Rectal smooth muscle tissue (tissue), 1 donor: ENCODE measurements around the gene IGHMBP2.

ENCODE experiments used
- H3K27ac ChIP-seq: one replicate; pipeline ENCODE4 v1.7.0; 2013; ENCODE audit warnings: low read depth, low read length, inconsistent platforms
- H3K27me3 ChIP-seq: one replicate; pipeline ENCODE4 v1.7.0; 2013; ENCODE audit warnings: low read length; ENCODE audit not compliant: control insufficient read depth, insufficient read depth
- H3K36me3 ChIP-seq: one replicate; pipeline ENCODE4 v1.7.0; 2013; ENCODE audit warnings: low read length; ENCODE audit not compliant: control insufficient read depth, insufficient read depth
- H3K4me1 ChIP-seq: one replicate; pipeline ENCODE4 v1.7.0; 2013; ENCODE audit warnings: low read length; ENCODE audit not compliant: control insufficient read depth, insufficient read depth
- H3K4me3 ChIP-seq: one replicate; pipeline ENCODE4 v1.7.0; 2013; ENCODE audit warnings: low read length
- H3K9ac ChIP-seq: one replicate; pipeline ENCODE4 v1.7.0; 2013; ENCODE audit warnings: low read length

The IGHMBP2 gene

DNA sequence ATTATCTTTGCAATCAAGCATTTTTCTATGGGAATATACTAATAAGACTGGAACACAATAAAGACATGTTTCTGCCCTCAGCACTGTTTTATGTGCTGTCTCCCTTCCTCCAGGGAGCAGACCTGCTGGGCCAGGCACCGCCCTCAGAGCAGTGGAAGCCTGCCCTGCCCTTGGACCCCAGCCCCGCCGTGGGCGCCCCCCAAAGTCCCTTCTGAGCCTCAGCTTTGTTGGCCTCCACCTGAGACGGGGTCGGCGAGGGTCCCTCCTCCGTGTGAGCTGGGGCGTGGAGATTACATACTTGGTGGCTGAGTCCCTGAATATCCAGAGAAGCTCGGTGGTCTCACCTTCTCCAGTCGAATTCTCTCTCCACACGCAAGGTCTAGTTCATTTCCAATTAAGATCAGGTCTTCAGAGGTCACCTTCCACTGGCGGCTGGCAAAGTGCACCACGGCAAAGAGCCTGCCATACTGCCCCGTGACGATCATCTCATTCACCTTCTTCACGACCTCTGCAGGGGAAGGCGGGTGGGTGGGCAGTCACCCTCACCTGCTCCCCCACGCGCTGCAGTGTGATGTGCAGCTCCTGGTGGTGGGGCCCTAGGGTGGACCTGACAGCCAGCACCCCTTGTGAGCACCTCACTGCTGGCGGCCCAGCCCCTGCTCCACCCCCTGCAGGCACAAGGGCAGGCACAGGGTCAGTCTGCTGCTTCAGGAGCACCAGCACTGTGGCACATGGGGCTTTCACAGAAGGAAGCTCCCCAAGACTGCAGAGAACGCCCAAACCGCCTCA lies 7.3 kb upstream of the IGHMBP2 start:
- Histone ChIP-seq H3K27ac (no peak overlapping the region), H3K4me1 (peaks cover under 1% of the 10 kb centered on the region), H3K4me3 (no peak overlapping the region), H3K27me3 (no peaks in the 10 kb centered on the region), H3K9ac (no peak overlapping the region), H3K36me3 (peaks cover 39% of the 10 kb centered on the region)

DNA sequence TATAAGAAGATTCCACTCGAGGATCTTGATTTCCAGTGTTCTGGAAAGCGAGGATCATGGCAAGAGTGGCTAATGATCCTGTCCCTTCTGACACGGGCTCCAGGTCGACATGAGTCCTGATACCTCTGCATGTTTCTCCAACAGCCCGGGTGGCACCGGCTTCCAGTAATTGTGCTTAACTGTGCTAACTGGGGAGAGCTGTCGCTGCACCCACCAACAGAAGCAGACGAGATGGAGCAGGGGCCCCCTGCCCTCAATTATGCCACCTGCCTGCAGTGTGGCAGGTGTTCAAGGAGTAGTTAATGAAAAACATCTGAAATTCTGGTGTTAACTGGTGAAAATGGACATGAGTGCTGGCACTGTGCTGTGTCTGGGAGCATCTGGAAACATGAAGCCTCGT lies 6.2 kb upstream of the IGHMBP2 start:
- Histone ChIP-seq H3K27me3 (no peaks in the 10 kb centered on the region), H3K4me3 (no peak overlapping the region), H3K36me3 (peaks cover 34% of the 10 kb centered on the region), H3K4me1 (no peaks in the 10 kb centered on the region), H3K27ac (no peak overlapping the region), H3K9ac (no peak overlapping the region)

DNA sequence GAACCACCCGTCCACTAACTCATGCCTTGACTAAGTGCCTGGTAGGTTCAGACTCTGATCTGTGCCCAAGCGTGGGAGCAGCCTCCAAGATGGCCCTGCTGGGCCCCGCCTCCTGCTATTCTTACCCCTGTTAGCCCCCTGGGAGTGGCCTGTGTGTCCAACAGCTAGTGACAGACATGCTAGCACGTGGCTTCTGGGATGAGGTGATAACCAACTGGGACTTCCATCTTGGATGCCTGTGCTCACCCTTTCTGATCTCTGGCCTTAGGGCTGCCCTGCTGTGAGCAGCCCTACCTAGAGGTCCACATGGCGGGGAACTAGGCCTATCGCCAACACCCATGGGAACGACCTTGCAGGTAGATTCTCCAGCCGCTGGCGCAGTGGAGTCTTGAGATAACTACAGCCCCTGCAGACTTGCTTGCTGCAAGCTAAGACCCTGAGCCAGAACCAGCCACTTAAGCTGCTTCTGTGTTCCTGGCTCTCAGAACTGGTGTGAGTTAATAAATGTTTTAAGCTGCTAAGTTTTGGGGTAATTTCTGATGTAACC lies 2.8 kb upstream of the IGHMBP2 start:
- Histone ChIP-seq H3K36me3 (peaks cover 20% of the 10 kb centered on the region), H3K4me3 (no peak overlapping the region), H3K27ac (no peak overlapping the region), H3K4me1 (peaks cover 15% of the 10 kb centered on the region), H3K9ac (no peak overlapping the region), H3K27me3 (no peaks in the 10 kb centered on the region)

DNA sequence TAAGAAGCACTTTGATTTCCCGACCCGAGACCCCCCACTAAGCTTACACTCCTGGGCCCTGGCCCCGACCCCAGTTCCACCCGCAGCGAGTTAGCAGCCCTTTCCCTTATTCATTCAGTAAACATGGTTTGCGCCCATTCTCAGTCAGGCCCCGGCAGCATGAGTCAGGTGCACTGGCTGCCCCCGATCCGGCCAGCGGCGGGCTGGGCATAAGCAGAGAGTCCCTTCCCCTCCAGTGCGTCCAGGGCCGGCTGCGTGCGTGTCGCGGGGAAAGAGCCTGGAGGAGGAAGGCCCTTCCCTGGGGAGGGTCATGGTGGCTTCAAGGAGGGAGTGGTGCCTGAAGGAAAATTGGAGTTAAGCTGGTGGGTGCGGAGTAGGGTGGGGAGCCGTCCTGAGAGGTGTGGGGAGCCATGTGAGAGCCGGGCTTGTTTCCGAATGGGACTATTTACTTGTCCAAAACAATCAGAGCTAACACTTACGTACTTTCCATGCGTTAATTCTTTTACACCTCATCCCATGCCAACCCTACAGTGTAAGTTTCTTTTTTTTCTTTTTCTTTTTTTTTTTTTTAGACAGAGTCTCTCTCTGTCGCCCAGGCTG lies 657 bp downstream of the IGHMBP2 start:
- Histone ChIP-seq H3K4me1 (peaks cover 15% of the 10 kb centered on the region), H3K27ac (peak overlapping the region; percentile 90), H3K36me3 (peaks cover 16% of the 10 kb centered on the region)

DNA sequence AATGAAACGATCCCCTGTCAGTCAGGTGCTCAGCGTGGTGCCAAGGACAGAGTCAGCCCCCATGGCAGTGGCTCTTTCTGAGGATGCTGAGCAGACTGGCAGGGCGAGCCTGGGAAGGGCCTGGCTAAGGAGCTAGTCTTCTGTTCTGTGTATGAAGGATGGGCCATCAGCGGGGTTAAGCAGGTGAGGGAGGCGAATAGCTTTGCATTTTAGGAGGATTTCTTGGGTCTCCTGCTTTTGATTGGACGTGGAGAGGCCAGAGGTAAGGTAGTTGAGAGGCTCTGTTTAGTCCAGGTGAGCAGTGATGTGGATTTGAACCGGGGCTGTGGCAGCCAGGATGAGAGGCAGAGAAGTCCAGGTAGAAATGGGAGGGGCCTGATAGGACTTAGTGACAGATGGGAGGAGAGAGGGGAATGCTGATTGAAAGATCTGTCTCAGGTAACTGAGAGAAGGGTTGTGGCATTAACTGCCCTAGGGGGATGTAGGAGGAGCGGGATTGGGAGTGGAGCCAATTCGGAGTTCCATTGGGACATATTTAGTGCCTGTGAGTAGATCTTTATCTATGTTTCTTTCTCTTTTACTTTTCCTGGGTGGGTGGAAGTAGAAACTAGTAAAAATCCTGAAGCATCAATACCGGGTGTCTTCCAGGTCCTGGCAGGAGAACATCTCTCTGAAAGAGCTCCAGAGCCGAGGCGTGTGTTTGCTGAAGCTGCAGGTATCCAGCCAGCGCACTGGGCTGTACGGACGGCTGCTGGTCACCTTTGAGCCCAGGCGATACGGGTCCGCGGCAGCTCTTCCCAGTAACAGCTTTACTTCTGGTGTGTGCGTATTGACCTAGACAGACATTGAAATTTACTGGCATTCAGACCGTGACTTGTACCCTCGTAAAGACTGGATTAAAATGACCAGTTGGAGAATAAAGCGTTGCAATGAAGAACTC lies 2.0 kb downstream of the IGHMBP2 start:
- H3K4me3 ChIP-seq: peak overlapping the region; percentile 100
- peaks cover 15% of the 10 kb centered on the region for H3K4me1 ChIP-seq
- H3K27me3 ChIP-seq: no peaks in the 10 kb centered on the region
- no peak overlapping the region for H3K9ac ChIP-seq
- peaks cover 21% of the 10 kb centered on the region for H3K36me3 ChIP-seq
- H3K27ac ChIP-seq: no peak overlapping the region

More for the DNA sequence above, 657 bp downstream of the IGHMBP2 start:
- Histone ChIP-seq H3K4me3 (peak overlapping the region; percentile 100), H3K9ac (peak overlapping the region; percentile 39), H3K27me3 (no peaks in the 10 kb centered on the region)

DNA sequence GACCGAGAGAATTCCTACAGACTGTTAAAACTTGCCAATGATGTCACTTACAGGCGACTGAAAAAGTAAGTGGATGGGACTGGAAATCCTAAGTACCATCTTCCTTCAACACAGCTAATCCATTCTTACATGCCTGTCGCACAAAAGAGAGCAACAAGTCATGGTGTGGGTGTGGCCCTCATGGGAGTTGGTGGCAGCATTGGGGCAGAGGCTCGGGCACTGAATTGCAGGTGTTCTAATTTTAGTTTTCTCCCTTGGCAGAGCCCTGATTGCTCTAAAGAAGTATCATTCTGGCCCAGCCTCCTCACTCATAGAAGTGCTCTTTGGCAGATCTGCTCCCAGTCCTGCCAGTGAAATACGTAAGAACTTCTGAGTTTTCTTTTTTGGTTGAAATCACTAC lies 4.6 kb downstream of the IGHMBP2 start:
- peaks cover 33% of the 10 kb centered on the region for H3K36me3 ChIP-seq

DNA sequence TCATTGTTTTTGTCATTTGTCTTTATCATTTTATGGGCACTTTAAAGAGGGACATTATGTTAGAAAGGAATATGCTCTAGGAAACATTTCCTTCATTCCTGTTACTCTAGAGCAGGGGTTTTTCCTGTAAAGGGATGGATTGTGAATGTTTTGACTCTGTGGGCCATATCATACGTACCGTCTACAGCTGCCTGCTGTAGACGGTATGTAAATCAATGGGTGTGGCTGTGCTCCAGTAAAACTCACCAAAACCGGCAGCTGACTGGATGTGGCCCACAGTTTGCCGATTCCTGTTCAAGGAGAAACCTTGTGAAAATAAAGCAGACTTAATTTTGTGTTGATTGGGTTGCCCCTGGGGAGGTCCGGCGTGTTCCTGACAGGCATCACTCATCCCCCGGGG lies 7.3 kb downstream of the IGHMBP2 start:
- H3K27me3 ChIP-seq: no peaks in the 10 kb centered on the region
- no peak overlapping the region for H3K27ac ChIP-seq
- no peak overlapping the region for H3K4me3 ChIP-seq
- H3K36me3 ChIP-seq: peaks cover 42% of the 10 kb centered on the region
- H3K9ac ChIP-seq: no peak overlapping the region
- H3K4me1 ChIP-seq: no peaks in the 10 kb centered on the region

More for the DNA sequence above, 4.6 kb downstream of the IGHMBP2 start:
- no peak overlapping the region for H3K27ac ChIP-seq
- H3K4me1 ChIP-seq: peaks cover 7% of the 10 kb centered on the region
- no peak overlapping the region for H3K9ac ChIP-seq
- H3K4me3 ChIP-seq: no peak overlapping the region
- H3K27me3 ChIP-seq: no peaks in the 10 kb centered on the region

DNA sequence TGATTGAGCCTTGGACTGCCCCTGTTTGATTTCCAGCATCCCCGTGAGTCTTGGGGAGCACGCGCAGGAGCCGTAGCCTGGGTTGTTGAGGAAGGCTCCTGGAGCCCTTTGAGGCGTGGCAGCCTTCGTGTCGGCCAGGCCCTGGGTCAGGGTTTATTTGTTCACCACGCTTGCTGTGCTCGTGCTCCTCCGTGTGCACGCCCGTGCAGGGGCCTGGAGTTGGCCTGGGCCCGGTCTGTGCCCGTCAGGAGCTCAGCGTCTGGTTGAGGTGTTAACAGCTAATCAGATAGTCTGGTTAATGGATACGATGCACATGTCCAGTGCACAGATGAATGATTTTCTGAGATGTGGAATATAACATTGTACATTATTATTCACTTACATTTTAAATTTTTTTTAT lies 8.0 kb downstream of the IGHMBP2 start:
- Histone ChIP-seq H3K4me3 (no peak overlapping the region), H3K27me3 (no peaks in the 10 kb centered on the region), H3K9ac (no peak overlapping the region), H3K4me1 (no peaks in the 10 kb centered on the region), H3K36me3 (peaks cover 48% of the 10 kb centered on the region), H3K27ac (no peak overlapping the region)

DNA sequence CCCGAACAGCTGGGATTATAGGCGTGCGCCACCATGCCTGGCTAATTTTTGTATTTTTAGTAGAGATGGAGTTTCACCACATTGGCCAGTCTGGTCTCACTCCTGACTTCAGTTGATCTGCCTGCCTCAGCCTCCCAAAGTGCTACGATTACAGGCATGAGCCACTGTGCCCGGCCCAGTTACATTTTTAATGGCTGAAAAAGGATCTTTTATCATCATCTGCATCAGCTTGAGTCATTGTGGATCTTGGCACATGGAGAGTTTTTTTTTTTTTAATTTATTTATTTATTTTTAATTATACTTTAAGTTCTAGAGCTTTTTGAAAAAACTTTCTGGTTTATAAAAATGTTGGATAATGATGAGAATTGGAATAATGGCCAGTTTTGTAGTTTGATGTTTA lies 8.6 kb downstream of the IGHMBP2 start:
- Histone ChIP-seq H3K27ac (no peak overlapping the region), H3K27me3 (no peaks in the 10 kb centered on the region), H3K4me1 (no peaks in the 10 kb centered on the region), H3K4me3 (no peak overlapping the region), H3K36me3 (peaks cover 45% of the 10 kb centered on the region), H3K9ac (no peak overlapping the region)

DNA sequence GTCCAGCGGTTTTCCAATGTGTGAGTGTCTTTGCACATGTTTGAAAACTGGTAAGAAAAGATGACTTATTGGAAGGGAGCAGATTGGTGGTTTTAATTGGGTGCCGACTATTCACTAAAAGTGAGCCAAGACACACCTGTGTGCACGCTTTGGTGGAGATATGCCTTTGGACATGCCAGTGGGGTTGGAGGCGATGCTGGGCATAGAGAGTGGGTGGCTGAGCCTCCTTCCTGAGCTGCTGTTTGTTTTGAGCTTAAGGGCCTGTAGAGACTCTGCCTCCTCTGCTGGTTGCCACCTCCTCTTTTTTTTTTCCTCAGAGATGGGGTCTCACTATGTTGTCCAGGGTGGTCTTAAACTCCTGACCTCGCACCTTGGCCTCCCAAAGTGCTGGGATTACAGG lies 9.5 kb downstream of the IGHMBP2 start:
- Histone ChIP-seq H3K27ac (no peak overlapping the region), H3K4me1 (no peaks in the 10 kb centered on the region), H3K27me3 (no peaks in the 10 kb centered on the region), H3K36me3 (peaks cover 43% of the 10 kb centered on the region), H3K4me3 (no peak overlapping the region), H3K9ac (no peak overlapping the region)

DNA sequence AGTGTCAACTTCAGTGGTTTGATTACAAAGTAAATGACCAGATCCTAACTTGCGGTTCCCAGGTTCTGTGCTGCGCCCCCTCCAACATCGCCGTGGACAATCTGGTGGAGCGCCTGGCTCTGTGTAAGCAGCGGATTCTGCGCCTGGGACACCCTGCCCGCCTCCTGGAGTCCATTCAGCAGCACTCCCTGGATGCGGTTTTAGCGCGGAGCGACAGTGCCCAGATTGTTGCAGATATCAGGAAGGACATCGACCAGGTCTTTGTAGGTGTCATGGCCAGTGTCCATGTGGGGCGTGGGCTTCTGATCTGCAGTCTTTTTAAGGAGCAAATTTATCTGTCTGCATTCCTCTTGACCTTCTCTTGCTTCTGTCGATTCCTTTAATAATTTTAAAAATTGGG lies 11.1 kb downstream of the IGHMBP2 start:
- Histone ChIP-seq H3K4me3 (no peak overlapping the region), H3K36me3 (peaks cover 38% of the 10 kb centered on the region), H3K9ac (no peak overlapping the region), H3K27me3 (no peaks in the 10 kb centered on the region), H3K27ac (no peak overlapping the region), H3K4me1 (no peaks in the 10 kb centered on the region)

DNA sequence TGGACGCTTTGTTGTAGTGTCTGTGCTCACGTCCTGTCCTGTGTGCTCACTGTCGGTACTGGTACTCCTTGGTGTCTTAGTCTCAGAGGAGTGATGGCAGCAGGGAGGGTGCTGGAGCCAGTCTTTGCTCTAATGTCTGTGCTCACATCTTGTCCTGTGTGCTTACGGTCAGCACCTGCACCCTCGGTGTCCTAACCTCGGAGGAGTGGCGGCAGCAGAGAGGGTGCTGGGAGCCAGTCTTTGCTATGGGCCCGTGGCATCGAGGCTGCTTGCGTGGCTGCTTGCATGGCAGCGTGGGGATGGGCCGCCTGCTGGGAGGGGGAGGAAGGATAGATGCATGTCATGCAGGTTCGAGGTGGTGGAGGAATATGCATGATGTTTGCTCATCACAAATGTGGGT lies 12.7 kb downstream of the IGHMBP2 start:
- H3K9ac ChIP-seq: no peak overlapping the region
- no peaks in the 10 kb centered on the region for H3K27me3 ChIP-seq
- no peak overlapping the region for H3K27ac ChIP-seq
- H3K4me3 ChIP-seq: no peak overlapping the region
- peaks cover 4% of the 10 kb centered on the region for H3K4me1 ChIP-seq
- H3K36me3 ChIP-seq: peaks cover 28% of the 10 kb centered on the region
